ENCODE data around the gene MYOZ2.

MYOZ2 gene

DNA sequence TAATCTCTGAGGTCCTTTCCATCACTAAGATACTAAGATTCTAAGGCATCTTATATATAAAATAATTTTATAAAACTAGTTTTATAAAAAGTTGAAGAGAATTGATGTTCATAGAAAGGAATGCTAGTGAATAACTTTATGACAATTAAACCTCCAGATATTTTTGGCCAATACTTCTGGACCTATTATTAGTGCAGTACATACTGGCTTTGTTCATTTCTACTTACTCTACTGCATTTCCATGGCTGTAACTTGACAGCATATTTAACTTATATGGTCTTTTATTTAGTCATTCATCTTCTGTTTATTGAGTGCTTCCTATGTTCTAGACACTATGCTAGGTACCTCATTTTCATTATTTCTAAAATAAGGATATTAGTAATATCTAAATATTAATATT lies 70.1 kb downstream of the MYOZ2 start:
- DNase-seq, result no peak

DNA sequence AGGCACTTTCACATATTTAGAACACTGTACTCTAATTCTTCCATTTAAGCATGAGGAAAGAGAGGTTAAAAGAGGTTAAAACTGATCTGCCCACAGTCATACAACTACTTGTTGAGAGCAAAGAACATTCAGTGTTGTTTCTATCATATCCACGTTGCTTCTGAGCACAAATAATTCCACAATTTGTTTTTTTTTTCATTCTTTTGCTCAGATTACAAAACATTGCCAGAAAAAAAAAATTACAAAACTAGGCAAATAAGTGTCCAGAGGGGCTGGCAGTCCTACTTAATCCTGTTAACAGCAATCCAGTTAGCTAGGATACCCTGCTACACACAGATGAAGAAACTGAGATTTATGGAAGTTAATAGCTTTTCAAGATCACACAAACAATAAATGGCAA lies 70.5 kb downstream of the MYOZ2 start:
- DNase-seq, result no peak

GRCh38 chr4:119207051-119207450 lies 71.4 kb downstream of the MYOZ2 start:
- no peak for DNase-seq

GRCh38 chr4:119209077-119209476 lies 73.4 kb downstream of the MYOZ2 start:
- DNase-seq, result peak; percentile 12

GRCh38 chr4:119209586-119209985 lies 74.0 kb downstream of the MYOZ2 start:
- DNase-seq, result no peak

DNA sequence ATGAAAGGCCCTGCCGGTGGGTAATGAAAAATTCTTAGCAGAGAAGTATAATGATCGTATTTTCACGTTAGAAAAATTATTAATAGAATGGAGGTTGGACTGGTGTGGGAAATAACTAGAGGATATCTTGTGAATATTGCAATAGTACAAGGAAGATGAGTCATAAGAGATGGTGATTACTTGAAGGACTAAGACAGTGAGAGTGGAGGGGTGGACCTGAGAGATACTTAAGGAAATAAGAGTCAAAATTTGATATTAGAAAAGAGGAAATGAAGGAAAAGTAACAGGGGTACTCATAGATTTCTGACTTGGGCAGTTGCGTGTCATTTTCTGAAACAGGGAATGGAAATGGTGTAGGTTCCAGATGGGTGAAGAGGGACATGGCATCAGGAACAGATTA lies 75.1 kb downstream of the MYOZ2 start:
- no peak for DNase-seq

- no peak for DNase-seq
These were observed 76.2 kb downstream of the MYOZ2 start for GRCh38 chr4:119211867-119212233.

GRCh38 chr4:119212234-119212963 lies 76.8 kb downstream of the MYOZ2 start, which contains the start of gene USP53:
TSS of gene USP53 (plus strand) at chr4:119212713. CDS start at chr4:119239760, 27,047 bp downstream.
- peak; percentile 96 for DNase-seq

DNA sequence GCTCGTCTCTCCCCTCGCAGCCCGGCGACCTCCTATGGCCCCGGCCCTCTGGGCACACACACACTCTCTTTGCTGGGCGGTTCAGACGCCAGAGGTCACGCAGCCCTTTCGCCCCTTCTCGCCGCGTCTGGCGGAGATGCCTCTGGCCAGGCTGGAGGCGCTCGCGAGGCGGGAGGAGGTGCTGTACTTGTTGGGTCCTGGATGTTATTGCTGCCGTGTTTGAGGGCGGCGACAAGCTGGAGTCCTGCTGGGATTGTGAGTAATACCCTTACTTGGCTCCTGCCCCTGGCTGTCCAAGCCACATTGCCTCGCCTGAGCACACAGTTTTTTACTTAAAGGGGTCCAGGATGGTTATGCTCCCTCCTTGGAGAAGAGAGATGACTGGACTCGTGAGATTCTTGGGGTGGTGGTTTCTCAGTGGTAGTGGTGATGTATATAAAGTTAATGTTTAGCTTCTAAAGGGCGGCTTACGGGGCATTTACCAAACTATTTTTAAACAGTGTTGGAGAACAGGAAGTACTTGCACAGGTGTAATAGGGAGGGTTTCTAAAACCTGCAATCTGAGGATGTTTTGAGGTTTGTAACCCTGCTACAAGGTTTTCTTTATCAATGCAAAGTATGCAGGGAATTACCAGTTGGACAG lies 77.5 kb downstream of the MYOZ2 start:
- DNase-seq, result peak; percentile 56

- DNase-seq, result no peak
These were observed 82.5 kb downstream of the MYOZ2 start for GRCh38 chr4:119218093-119218492.

DNA sequence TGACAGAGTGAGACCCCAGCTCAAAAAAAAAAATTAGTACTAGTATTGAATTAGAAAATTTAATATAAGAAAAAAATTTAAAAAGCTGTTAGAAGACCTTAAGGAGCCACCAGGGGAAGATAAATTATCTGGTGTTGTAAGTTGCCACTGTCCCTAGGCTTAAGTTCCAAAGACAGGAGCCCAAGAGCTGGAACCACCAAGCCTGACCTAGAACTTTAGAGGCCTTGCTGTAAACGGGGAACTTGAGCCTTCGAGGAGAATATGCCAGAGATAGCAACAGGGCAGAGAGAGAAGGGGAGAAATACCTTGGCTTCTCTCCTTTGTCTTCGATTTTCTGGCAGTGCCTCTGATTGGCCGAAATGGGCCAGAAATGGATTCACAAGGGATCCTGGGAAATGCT lies 85.8 kb downstream of the MYOZ2 start:
- DNase-seq, result no peak

DNA sequence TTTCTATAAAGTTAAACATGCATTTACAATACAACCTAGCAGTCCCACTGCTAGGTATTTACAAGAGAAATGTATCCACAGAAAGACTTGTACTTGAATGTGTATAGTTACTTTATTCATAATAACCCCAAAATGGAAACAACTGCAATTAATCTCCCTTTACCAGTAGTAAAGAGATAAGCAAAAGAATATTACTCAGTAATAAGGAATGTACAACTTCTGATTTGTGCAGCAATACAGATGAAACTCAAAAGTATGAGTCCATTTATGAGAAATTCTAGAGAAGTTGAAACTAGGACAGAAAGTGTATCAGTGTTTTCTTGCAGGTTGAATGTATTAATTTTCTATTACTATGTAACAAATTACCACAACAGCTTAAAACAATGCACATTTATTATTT lies 92.1 kb downstream of the MYOZ2 start:
- DNase-seq, result no peak

DNA sequence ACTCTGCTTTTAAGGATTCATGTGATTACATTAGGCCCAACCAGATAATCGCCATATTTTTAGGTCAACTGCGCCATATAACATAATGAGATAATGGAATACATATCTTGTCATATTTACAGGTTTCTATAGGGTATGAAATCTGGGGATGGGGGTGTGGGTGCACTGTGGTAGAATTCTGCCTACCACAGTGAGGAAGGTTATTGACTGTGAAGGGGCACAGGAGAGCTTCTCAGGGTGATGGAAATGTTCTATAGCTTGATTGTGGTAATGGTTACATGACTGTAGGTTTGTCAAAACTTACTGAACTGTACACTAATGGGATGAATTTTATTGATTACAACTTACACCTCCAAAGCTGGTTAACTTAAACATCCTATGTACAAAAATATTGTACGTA lies 92.8 kb downstream of the MYOZ2 start:
- no peak for DNase-seq

- no peak for DNase-seq
These were observed 94.5 kb downstream of the MYOZ2 start for GRCh38 chr4:119229908-119230687.

DNA sequence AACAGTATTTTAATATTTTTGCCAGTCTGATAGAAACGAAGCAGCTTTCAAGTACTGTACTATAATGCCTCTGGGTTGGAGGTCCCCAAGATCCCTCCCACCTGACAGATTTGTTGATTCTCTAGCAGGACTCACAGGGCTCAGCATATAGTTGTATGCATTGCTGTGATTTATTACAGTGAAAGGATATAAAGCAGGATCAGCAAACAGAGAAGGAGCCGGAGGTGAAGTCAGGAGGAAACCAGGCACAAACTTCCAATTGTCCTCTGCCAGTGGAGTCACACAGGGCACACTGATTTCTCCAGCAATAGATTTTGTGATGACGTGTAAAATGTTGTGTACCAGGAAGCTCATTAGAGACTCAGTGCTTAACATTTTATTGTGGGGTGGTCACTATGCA lies 95.9 kb downstream of the MYOZ2 start:
- no peak for DNase-seq

DNA sequence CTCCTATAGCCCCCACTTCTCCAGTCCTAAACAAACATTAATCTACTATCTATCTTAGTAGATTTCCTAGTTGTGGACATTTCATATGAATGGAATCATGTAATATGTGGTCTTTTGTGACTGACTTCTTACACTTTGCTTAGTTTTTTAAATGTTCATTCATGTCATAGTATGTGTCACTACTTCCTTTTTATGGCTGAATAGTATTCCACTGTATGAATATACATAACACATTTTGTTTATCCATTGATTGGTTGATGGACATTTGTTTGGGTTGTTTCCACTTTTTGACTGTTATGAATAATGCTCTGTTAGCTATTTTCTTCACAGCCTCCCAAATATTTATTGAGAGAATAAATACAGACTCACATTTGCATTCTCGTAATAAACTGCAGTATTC lies 96.7 kb downstream of the MYOZ2 start:
- no peak for DNase-seq

DNA sequence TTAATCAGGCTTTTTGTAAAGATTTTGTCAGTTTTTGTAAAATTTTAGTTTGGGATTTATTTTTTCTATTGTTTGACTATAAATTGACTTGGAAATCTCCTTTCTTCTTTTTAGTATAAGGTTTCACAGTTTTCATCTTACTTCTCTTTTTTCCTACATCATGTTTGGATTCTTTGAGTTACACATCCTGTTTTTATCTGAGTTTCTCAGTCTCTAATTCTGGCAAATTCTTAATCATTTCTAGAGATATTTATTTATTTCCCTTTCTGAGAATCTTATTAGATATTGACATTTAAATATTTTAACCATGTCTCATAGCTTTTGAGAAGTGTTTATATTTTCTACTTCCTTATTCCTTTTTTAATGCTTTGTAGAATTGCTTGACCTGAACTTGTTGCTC lies 97.6 kb downstream of the MYOZ2 start:
- no peak for DNase-seq

DNA sequence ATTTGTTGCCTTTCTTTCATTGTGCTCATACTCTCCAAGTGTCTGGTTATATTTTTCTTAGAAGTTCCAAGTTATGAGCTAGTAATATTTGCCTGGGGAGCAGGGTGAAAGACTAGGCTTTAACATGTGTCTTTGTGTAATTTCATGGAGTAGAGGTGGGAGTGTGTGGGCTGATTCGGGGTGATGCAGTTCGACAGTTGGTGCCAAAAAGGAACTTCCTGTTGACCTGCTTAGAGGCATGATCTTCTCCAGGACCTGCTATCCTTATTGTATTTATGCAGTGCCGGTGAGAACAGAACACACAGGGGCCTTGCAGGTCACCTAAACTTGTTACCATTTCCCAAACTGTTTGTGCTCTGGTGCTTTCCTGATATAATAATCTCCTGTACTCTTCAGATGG lies 98.1 kb downstream of the MYOZ2 start:
- DNase-seq, result no peak

DNA sequence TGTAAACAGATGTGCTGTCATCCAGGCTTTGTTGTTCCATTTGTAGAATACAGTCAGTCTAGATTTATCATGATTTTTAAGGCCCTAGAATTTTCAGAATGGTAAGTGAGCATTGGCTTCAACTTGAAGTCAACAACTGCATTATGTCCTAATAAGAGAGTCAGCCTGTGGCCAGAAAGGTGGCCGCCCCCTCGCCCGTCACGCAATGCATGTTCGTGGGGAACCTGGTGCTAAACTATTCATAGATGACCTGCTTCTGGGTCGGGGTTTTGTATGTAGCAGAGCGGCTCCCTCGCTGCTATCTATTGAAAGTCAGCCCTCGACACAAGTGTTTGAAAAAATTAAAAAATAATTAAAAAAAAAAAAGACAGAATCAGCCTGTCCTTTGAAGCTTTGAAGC lies 101.6 kb downstream of the MYOZ2 start:
- DNase-seq, result no peak

Measured in stimulated activated naive CD4-positive, alpha-beta T cell treated with Interleukin-2 at 50 U/mL for 16 hours (primary cell).